ENCODE results near the gene CYSRT1.

The CYSRT1 gene

DNA sequence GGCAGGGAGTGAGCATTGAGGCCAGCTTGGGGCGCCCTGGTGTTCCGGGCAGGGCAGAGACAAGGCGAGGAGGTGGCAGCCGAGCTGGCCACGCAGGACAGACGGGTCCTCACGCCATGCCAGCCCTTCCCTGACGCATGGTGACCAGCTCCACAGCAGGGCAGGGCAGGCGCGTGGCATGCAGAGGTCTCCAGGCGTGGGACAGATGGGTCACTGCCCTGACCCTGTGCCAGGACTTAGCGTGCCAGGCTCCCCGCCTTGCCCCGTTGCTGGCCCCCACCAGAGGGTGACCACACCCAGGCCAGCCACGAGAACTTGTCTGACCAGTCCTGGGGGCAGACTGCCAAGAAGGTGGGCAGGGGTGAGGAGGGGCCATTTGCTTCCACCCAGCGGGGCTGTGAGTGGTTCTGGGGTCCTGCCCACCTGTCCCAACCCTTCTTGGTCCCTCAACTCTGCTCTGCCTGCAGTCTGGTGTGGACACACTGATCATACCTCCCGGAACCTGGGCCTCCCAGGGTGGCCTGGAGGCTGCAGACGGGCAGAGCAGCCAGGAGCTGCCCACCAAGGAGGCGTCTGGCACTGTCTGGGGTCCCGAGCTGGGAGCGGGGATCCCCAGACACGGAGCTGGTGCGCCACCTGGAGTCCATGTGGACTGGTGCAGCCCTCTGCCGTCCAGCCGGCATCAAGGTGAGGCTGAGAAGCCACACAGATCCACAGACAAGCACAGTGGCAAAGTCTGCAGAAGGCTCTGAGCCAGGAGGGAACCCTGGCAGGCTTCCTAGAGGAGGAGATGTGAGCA lies 2.3 kb downstream of the CYSRT1 start, which contains the start of gene RNF224:
Gene RNF224, plus strand, starts transcription at position 449 of the 799 bp plus-strand sequence. CDS start 834 bp downstream, outside the sequence.
- DNase-seq: no peak

DNA sequence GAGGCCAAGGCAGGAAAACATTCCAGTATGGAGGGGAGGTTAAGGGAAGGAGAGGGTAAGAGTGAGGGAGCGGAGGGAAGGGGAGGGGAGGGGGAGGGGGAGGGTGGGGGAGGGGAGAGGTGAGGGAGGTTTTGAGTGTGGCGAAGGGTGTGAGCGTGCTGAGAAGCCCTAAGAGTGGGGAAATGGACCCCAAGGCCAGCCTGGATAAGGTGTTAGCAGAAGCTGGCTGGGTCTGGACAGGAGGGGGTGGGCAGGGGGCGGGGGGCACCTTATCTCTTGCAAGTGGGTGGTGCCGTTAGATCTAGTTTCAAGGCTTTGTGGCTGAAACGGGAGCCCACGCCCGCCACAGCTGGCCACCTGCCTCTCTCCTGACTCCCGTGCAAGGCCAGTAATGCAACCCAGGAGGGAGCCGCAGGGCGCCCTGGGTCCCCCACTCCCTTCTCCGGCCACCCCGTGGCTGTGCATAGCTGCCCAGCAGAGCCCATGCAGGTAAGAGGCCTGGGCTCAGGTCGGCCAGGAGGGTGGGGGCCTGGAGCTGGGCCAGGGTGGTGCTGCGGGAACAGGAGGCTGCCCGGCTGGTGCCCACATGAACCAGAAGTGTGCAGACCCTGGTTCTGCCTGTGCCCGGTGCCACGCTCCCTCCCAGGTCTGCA lies 3.0 kb downstream of the CYSRT1 start:
- no peak for DNase-seq

DNA sequence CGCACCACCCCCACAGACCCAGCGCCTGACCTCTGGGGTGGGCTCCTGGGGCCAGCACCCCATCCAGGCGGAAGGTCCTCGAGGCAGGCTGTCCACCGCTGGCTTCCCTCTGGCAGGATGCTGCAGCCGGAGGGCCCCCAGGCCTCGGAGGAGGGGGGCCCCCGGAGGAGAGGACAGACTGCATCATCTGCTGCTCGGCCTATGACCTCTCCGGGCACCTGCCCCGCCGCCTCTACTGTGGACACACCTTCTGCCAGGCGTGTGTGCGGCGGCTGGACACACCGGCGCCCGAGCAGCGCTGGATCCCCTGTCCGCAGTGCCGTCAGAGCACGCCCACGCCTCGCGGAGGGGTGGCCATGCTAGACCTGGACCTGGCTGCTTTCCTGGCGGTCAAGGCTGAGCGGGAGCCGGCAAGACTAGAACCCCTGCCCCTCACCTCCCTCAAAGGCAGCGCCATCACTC lies 3.6 kb downstream of the CYSRT1 start:
- no peak for DNase-seq

DNA sequence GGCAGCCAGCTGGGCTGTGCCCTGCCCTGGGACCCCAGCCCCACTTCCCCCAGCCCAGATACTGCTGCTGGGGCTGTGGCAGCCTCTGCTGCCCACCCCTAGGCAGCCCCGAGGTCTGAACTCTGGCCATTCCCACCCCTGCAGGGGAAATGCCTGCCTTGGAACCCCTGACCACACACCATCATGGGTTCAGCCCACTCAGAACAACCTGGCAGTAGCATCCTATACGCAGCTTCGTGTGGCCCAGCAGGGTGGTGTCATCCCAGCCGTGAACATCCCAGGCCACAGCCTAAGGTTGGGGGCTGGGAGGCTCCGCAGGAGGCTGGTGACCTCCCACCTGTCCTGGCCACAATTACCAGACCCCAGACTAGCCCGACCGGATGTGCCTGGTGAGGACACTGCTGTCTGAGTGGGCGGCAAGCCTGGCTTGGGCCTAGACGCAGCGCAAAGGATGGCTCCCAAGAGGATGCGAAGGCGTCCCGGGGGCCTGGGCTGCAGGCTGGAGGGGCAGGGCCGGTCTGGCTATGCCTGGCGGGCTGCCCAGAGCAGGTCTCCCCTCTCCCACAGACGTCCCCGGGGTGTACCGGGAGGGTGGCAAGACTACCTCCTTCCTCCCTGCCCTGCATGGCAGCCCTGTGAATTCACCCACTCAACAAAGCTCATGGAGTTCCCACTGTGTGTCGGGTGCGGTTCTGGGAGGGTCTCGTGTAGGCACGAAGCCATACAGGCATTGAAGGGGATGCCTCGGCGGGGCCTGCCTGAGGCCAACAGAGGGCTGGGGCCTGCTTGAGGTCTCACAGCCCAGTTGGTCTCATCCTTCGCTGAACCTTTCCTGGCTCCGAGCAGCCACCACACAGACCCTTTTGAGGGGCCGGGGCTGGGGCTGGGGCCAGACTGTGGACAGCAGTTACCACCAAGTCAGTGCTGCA lies 4.3 kb downstream of the CYSRT1 start:
- no peak for DNase-seq

DNA sequence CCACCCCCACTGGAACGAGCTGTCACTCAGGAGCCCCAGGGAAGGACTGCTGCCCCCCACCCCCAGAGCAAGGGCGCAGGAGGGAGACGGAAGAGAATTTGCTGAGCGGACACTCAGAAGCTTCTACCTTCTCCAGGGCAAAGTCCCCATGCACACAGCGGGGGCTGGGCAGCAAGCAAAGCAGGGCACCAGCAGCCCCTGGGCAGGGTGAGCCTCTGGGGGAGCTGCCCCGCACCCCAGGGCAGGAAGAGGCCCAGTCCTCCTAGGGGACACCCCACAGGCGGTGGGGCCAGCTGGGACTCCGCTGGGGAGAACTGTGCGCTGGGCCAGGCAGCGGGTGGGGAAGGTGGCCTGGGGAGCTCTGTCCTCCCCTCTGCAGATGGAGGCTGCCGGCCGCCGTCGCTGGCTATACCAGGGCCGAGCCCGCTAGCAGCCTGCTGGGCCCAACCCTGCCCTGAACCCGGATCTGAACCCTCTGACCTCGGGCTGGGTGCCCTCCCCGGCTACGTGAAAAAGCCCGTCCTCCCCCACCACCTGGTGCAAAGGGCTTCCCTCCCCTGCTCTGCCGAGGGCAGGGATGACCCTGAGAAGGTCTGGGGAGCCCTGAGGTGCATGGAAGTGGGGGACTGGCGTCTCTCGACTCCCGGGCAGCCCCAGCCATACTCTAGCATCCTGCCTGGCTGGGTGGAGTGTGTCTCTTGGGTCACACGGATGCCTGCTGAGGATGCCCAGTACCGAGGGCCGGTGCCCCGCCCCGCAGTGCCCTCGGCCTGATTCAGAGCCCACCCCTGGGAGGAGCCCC lies 5.1 kb downstream of the CYSRT1 start:
- no peak for DNase-seq

DNA sequence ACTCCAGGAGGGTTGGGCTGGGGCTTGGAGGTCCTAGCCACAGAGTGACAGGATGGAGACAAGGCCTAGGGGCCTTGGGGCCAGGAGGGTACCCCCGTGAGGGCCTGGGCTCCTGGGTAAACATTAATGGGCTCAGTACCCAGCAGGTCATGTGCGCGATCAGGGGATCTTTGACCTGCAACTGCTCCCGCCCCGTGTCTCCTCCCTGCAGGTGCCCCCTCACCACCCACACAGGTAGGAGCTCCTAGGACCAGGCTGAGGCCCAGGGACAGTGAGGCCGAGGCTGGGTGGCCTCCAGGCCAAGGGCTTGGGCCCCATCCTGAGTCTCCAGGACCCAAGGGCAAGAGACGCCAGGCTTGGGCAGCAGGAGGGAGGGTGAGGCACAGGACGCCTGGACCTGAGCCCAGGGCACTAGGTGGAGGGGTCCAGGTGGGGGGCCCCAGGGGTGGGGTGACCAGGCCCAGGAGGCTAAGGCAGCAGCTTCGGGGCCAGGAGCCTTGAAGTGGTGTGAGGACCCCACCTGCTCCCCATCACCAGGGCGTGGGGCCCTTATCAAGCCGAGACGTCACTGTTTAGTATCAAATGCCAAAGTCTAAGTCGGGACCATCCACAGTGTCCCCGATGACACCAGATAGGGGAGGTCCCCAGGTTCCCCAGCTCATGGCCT lies 5.9 kb downstream of the CYSRT1 start, which contains the start of gene SLC34A3:
Gene SLC34A3, plus strand, starts transcription at position 197 of the 667 bp plus-strand sequence. CDS start 802 bp downstream, outside the sequence.
- no peak for DNase-seq

DNA sequence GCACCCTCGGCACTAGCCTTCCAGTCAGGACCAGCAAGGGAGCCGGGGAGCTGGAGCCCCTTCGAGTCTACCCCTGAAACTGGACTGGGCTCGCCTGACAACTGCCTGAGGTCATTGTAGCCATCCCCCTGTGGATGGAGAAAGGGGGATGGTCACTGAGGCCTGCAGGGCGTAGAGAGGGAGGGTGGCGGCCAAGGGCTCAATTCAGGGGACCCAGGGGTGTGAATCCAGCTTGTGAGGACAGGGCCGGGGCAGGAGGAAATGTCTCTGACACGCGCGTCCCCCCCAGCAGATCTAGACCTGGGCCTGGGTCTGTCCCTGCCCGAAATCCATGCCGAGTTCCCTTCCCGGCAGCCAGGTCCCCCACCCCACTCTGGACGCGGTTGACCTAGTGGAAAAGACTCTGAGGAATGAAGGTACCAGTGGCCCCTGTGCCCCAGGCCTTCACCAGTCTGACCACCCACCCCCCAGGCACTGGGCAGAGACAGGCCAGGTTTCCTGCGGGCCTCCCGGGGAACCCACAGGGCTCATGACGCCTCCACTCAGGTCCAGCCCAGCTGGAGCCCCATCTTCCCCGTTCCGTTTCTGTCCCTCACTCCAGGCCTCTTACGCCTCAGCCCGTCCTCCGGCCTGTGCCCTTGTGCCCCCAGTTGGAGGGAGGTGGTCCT lies 6.5 kb downstream of the CYSRT1 start:
- no peak for DNase-seq

DNA sequence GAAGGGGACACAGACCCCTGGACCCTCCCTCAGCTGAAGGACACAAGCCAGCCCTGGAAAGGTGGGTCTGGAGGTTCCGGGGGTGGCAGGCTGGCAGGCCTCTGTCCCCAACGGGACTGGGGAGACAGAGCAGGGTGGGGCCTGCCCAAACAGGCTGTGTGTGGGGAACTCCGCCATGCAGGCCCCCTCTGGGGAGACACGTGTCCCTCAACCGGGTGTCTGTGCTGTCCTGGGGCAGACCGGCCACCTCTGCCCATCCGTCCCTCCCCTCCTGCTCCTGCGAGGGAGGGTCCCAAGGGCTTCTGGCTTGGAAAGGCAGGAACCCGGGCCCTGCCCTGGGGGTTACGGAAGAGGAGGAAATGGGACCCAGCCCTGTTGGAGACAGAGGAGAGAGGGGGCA lies 7.1 kb downstream of the CYSRT1 start:
- DNase-seq: no peak

DNA sequence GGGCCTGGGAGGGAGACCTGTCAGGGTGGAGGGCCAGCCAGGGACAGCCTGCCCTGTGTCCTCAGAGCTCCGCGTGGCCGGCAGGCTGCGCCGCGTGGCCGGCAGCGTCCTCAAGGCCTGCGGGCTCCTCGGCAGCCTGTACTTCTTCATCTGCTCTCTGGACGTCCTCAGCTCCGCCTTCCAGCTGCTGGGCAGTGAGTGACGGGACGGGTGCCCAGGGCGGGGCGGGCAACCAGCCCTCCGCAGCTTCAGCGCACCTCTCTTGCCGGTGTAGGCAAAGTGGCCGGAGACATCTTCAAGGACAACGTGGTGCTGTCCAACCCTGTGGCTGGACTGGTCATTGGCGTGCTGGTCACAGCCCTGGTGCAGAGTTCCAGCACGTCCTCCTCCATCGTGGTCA lies 7.5 kb downstream of the CYSRT1 start:
- no peak for DNase-seq

DNA sequence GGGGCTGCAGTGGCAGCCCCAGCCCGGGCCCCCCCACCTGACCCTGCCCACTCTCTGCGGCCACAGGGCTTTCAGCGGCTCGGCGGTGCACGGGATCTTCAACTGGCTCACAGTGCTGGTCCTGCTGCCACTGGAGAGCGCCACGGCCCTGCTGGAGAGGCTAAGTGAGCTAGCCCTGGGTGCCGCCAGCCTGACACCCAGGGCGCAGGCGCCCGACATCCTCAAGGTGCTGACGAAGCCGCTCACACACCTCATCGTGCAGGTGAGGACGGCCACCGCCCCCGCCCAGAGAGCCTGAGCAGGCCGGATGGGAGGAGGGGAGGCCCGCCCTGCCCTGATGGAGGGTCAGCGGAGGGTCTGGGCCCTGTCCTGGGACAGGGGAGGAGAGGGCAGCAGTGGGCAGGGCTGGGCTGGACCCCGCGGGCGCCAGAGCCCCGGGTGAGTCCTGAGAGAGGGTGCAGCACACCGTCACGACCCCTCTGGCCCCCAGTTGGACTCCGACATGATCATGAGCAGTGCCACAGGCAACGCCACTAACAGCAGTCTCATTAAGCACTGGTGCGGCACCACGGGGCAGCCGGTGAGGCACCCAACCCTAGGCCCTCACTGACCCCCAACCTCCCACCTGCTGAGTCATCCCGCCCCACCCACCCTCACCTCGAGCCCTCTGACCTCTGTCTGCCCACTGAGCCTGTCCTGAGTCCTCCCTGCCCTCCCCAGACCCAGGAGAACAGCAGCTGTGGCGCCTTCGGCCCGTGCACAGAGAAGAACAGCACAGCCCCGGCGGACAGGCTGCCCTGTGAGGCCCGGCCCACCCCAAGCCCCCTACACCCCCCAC lies 8.4 kb downstream of the CYSRT1 start:
- no peak for DNase-seq

DNA sequence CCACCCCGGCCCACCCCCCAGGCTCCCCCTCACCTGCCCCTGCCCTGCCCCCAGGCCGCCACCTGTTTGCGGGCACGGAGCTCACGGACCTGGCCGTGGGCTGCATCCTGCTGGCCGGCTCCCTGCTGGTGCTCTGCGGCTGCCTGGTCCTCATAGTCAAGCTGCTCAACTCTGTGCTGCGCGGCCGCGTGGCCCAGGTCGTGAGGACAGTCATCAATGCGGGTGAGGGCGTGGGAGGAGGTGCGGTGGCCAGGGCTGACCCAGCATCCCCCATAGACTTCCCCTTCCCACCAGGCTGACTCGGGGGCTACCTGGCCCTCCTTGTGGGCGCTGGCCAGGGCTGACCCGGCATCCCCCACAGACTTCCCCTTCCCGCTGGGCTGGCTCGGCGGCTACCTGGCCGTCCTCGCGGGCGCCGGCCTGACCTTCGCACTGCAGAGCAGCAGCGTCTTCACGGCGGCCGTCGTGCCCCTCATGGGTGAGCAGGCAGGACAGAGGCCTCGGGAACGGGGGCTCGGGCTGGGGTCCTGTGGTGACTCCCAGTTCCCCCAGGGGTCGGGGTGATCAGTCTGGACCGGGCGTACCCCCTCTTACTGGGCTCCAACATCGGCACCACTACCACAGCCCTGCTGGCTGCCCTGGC lies 9.2 kb downstream of the CYSRT1 start:
- no peak for DNase-seq

DNA sequence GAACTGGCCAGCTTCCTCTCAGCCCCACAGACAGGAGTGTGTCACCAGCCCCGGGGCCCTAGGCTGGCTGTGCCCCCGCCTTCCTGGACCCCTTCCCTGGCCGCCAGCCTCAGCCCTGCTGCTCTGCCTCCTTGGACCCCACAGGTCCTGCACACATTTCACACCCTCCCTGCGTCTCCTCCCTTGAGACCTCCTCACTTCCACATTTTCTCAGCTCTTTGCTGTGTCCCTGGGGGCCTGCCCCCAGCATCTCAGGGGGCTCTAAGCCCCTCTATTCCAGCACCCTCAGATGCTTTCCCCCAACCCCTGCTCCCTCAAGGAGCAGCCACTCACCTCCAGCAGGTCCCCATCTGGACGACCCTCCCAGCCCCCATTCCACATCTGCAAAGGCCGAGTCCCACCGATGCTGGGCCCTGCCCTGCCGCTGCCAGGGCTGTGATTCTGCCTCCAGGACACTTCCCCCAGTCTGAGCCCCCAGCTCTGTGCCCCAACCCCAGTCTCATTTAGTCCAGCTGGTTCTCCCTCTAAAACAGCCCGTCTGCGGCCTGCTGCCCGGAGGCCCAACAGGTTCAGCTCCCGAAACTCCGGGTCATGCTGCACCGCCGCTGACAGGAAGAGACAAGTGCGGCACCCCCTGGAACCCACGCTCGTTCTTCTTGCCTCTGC lies 9.9 kb downstream of the CYSRT1 start:
- DNase-seq: no peak

DNA sequence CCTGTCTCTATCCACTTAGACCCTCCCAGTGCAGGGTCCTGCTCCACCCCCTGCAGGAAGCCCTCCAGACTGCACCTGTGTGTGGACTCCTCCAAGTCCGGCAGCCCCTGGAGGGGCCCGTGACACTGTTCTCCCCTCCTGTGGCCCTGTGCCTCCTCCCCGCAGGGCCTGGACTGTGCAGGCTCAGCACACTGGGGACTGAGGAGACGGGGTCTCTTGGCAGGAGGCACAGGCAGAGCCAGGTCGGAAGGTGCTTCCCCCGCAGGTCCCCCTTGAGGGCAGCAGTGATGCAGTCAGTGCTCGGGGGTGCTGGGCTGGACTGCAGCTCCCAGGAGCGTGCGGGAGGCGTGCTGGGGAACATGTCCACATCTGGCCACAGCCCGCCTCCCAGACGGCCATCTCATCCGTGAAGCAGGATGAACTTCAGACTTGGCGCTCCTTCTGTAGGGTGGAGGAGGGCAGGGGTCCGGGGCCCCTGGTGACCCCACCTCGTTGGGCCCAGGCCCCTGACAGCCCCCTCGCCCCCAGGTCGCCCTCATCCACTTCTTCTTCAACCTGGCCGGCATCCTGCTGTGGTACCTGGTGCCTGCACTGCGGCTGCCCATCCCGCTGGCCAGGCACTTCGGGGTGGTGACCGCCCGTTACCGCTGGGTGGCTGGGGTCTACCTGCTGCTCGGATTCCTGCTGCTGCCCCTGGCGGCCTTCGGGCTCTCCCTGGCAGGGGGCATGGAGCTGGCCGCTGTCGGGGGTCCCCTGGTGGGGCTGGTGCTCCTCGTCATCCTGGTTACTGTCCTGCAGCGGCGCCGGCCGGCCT lies 10.7 kb downstream of the CYSRT1 start:
- DNase-seq: no peak

DNA sequence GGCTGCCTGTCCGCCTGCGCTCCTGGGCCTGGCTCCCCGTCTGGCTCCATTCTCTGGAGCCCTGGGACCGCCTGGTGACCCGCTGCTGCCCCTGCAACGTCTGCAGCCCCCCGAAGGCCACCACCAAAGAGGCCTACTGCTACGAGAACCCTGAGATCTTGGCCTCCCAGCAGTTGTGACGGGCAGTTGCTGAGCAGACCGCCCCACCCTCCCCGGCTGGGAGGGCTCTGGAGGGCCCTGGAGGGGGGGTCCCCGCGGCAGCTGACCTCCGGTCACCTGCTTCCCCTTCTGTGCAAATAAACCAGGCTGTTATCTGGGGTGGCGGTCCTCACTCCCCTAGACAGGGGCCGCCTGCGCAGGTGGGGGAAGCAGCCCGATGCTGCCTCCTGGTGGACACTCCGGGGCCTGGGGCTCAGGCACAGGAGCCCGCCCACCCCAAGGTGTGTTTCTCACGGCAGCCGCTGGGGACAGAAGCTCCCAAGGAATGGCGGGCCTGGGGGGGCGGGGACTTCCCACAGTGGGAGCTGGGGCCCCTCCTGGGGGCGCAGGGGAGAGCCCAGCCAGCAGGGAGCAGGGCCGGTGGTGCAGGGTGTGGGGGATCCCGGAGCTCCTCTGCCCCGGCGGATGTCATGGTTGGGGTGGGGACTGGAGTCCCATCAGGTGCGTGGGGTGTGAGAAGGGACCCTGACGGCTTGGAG lies 11.4 kb downstream of the CYSRT1 start:
- peak; percentile 34 for DNase-seq

DNA sequence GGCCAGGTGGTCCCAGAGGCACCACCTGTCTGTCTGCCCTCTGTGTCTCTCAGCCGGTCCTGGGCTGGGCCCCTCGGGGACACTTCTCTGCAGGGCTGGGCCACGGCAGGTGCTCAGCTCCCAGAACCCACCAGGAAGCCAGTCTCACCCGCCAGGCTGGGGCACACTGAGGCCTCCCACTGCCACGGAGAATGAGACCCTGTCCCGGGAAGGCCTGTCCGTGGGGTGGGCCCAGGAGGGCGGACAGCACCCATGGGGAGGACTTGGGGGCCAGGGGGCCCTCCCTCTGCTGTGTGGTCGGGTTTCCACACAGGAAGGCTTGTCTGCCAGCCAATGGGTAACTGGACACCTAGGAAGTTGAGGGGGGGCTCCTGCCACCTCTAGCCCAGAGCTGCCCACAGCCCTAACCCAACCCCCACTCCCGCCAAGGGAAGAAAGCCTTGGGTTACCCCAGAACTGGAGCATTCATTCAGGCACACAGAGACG lies 12.0 kb downstream of the CYSRT1 start:
- no peak for DNase-seq

DNA sequence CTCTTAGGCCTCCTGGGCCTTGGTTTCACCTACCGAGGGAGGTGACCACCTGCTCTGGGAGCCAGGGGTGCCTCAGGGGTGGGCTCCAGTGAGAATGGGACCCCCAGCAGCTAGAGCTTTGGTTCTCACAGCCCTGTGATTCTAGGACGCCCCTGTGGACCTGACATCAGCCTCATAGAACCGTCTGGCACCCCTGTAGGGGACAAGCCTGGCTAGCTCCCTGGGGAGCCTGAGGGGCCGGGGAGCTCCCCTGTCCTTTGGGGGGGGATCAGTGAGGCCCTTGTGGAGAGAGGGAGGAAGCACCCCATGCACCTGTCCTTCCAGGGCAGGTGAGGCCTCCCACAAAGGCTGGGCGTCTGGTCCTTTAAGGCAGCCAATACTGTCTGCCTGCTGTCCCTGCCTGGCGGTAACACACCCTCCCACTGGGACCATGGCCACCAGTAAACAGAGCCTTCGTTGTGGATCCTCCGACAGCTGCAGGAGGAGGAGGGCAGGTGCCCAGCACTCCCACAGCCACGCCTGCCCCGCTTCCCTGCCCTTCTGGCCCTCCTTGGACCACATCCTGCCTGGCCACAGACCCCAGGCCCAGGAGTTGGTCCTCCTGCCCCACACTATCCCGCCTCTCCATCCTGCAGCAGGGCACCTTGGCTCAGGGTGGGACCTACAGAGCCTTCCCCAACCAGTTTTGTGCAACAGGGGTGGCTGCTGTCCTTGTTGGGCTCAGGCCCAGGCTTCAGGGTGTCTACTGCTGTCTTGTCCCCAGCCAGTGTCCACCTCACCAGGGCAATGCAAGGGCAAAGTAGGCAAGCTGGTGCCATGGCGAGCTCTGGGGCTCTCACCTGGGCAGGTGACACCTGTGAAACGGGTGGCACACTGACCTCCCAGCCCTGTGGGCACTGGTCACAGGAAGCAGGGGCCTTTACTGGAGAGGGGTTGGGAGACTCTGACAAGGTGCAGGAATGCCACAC lies 13.1 kb downstream of the CYSRT1 start:
- peak; percentile 20 for DNase-seq
